Activated CD8-positive, alpha-beta memory T cell treated with anti-CD3 and anti-CD28 coated beads, Interleukin-2, amount 50 U/mL, for 4 hours (primary cell): ENCODE measurements around the gene KLRF1.
"Not testable (repeated sequence)": the region's sequence is repeated elsewhere in the genome, so short reads cannot be mapped to it uniquely, and the experiment has no call there.

Source experiments
- DNase-seq: peaks from one replicate; pipeline ENCODE4 v3.0.0-alpha.2; 2020

KLRF1 gene

GRCh38 chr12:9872162-9872561 is 44.9 kb downstream of the KLRF1 start:
- DNase-seq = no peak

DNA sequence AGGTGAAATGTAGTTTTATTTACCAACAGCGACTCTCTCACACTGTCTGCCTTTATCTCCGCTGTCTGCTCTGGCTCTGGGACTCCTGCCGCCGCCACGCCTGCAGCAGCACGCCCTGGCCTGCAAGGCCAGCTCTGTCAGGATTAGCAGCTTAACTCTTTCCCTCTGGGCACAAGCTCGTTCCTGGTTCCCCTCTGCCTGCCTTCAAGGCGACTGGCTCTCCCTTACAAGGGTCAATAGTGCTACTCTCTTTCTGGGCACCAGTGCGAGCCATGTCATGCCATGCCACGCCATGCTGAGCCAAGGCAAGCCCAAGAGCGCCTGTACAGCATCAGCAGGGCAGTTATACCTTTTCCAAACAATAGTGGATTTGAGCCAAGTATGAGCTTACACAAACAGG is 45.5 kb downstream of the KLRF1 start:
- no peak for DNase-seq

DNA sequence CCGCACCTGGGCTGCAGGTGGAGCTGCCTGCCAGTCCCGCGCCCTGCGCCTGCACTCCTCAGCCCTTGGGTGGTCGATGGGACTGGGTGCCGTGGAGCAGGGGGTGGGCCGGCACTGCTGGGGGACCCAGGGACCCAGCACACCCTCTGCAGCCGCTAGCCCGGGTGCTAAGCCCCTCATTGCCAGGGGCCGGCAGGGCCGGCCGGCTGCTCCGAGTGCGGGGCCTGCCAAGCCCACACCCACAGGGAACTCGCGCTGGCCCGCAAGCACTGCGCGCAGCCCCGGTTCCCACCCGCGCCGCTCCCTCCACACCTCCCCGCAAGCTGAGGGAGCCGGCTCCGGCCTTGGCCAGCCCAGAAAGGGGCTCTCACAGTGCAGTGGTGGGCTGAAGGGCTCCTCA is 48.8 kb downstream of the KLRF1 start:
- DNase-seq = not testable (repeated sequence)

- no peak for DNase-seq
Measured at GRCh38 chr12:9880532-9881078, 53.3 kb downstream of the KLRF1 start.

DNA sequence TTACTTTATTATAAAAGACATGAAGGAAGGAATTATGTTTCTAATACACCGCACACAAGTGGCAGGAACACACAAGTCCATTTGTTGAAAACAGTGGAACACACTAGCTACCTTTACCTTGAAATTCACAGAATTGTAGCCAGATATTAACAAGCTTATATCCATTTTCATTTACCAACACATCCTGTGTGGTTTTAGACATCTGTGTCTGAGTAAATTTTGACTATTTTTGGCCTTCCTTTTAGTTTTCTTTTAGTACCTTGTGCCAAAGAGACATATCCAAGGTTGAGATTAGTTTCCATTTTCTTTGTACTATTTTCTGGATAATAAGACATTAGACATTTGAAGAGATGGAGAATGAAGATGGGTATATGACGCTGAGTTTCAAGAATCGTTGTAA is 54.0 kb downstream of the KLRF1 start, which contains the start of gene KLRF2:
KLRF2 (plus strand) TSS at position 244 of the 400 bp plus-strand sequence; CDS start at position 351, 107 bp downstream.
- no peak for DNase-seq

DNA sequence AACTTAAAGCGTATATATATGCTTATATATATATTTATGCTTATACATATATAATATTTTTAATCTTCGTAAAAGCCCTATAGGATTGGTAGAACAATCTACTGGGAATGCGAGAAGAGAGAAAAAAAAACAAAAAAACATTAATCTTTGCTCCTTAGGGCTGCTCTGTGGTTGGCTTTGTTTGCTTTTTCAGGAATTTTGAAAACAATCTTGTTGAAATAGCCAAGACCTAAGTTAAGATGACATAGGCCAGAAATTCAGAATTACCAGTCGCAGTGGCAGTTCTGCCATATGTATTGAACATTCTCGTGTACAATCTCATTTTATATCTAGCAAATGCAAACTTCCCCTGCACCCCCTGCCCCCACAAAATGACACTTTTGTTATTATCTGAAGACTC is 54.7 kb downstream of the KLRF1 start:
- no peak for DNase-seq

GRCh38 chr12:9883175-9883574 is 55.9 kb downstream of the KLRF1 start:
- DNase-seq = no peak

DNA sequence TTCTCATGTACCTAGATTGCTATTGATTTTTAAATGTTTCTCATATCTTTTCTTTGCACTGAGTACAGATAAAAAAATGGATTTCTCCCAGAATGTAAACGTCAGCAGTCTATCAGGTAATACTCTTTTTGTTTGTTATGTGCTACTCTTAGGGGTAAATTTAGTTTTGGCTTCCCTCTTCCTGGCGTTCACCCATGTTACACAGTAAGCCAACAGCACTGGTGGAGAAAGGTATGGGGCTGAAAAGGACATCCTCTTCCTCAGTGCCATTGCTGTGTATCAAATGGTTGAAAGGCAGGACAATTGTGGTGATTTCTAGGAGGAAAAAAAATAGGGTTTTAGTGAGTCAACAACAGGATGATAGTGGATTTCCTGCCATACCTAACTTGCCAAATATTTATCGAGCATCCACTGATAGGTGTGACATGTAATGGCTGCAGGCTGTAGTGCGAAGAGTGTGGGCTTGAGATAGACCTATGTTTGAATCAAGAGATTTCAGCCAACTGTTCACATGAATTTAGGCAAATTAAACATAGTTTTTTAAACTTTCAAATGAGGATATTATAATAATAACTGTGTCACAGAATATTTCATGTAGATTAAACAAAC is 61.5 kb downstream of the KLRF1 start:
- no peak for DNase-seq
